ENCODE measurements around the gene MAP7.

DNA sequence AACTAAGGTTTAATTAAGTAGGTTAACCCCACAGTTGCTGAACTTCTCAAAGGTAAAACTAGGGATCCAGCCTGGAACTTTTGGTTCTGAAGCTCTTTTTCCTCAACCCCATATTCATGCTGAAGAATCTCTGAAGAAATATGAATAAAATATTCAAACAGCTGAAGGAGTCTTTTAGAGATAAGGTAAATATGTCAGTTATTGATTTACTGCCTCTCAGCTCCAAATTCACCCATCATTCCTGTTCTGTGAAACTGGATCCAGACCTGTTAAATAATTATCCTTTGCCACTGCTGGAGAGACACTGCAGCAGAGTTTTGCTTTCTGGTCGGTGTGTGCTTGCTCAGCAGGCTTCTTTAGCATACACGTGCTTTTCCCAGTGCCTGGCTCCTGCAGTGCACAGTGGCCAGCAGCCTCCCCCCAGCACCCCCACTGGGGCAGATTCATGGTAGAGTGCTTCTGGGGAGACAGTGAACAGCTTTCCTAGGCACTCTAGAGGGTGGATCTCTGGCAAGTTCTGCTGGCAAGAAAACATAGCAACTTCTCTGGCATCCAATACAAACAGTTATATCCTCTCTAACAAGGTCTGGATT, 198.6 kb downstream of the MAP7 start:
- TF ChIP-seq CTCF (conservative IDR thresholded peaks at IDR 0.05; ENCODE audit: low read length) (no peak), EZH2phosphoT487 (IDR thresholded peaks at IDR 0.05; ENCODE audit: borderline replicate concordance, low read depth, low read length) (no peak)
